Naive thymus-derived CD4-positive, alpha-beta T cell (primary cell): ENCODE data around the gene HSPH1. TPM values are rescaled to one million over a fixed set of nuclear protein-coding genes. Genes with fewer than 3 reads are reported as not detected.

Source experiments
- ATAC-seq: fragments of 150-1000 bp; cut with Tn5 transposase; 2 replicates; pipeline ENCODE4 v1.10.0; 2021; ENCODE audit warnings: mild to moderate bottlenecking, moderate library complexity
- CTCF ChIA-PET: fragments of 350-600 bp; sonication (Branson Sonifier 250); formaldehyde crosslinking; loops from one replicate; lab custom pipeline; 2021; ENCODE audit warnings: antibody characterized with exemption; lab: Charles Lee
- POLR2A ChIA-PET: fragments of 350-600 bp; sonication (Branson Sonifier 250); formaldehyde crosslinking; loops from one replicate; lab custom pipeline; 2021; ENCODE audit warnings: antibody characterized with exemption, inconsistent platforms; lab: Charles Lee
- DNase-seq, 9 donors: peaks; one replicate each; pipeline versions ENCODE4 v3.0.0 to v3.0.0-alpha.2; 2020 to 2022; ENCODE audit warnings: mixed read lengths in 1 of 9
- H3K27ac ChIP-seq: one replicate; pipeline ENCODE4 v1.7.0; 2013; ENCODE audit warnings: mild to moderate bottlenecking, low read depth, low read length, moderate library complexity
- H3K27me3 ChIP-seq, 2 donors: one replicate each; pipeline ENCODE4 v1.7.0; 2013; ENCODE audit warnings: low read length in 2 of 2, mild to moderate bottlenecking in 2 of 2, moderate library complexity in 2 of 2; ENCODE audit not compliant: control insufficient read depth in 2 of 2, insufficient read depth in 2 of 2
- H3K36me3 ChIP-seq, 3 experiments: 1 replicate in 2 of 3; 2 replicates in 1 of 3; pipeline ENCODE4 v1.7.0; 2013; ENCODE audit warnings: low read length in 3 of 3, mild to moderate bottlenecking in 3 of 3, moderate library complexity in 1 of 3; ENCODE audit not compliant: insufficient read depth in 3 of 3, control insufficient read depth in 2 of 3
- H3K4me1 ChIP-seq, 2 donors: one replicate each; pipeline ENCODE4 v1.7.0; 2013; ENCODE audit warnings: low read length in 2 of 2, mild to moderate bottlenecking in 2 of 2, moderate library complexity in 1 of 2; ENCODE audit not compliant: control insufficient read depth in 2 of 2, insufficient read depth in 2 of 2
- H3K4me3 ChIP-seq: 2 replicates; pipeline ENCODE4 v1.7.0; 2013; ENCODE audit warnings: mild to moderate bottlenecking, low read length
- H3K9me3 ChIP-seq, 3 experiments: 1 replicate in 2 of 3; 2 replicates in 1 of 3; pipeline ENCODE4 v1.7.0; 2013; ENCODE audit warnings: low read length in 3 of 3; ENCODE audit not compliant: control insufficient read depth in 2 of 3
- H3K27ac Mint-ChIP-seq, 9 donors: one replicate each; pipeline ENCODE4 v1.8.0; 2020 to 2022; ENCODE audit warnings: mixed read lengths in 9 of 9, mild to moderate bottlenecking in 8 of 9, moderate library complexity in 5 of 9, inconsistent platforms in 2 of 9
- H3K27me3 Mint-ChIP-seq, 5 donors: one replicate each; pipeline ENCODE4 v1.8.0; 2021 to 2022; ENCODE audit warnings: mixed read lengths in 5 of 5, mild to moderate bottlenecking in 1 of 5
- H3K36me3 Mint-ChIP-seq, 5 donors: one replicate each; pipeline ENCODE4 v1.8.0; 2020 to 2022; ENCODE audit warnings: mixed read lengths in 5 of 5, mild to moderate bottlenecking in 3 of 5, inconsistent platforms in 1 of 5
- H3K4me1 Mint-ChIP-seq, 7 donors: one replicate each; pipeline ENCODE4 v1.8.0; 2020 to 2022; ENCODE audit warnings: mixed read lengths in 7 of 7, mild to moderate bottlenecking in 3 of 7, inconsistent platforms in 1 of 7
- H3K4me3 Mint-ChIP-seq, 10 donors: one replicate each; pipeline ENCODE4 v1.8.0; 2020 to 2022; ENCODE audit warnings: mild to moderate bottlenecking in 10 of 10, mixed read lengths in 10 of 10, moderate library complexity in 6 of 10, inconsistent platforms in 2 of 10
- H3K9me3 Mint-ChIP-seq, 11 donors: one replicate each; pipeline ENCODE4 v1.8.0; 2020 to 2022; ENCODE audit warnings: mixed read lengths in 11 of 11, mild to moderate bottlenecking in 4 of 11, inconsistent platforms in 1 of 11, moderate library complexity in 1 of 11
- intact Hi-C, 2 donors: fragments of 100-400 bp; cut with micrococcal nuclease; formaldehyde crosslinking; loops; one replicate each; pipeline ENCODE4 v1.15.1; 2023
- polyA plus RNA-seq, 2 donors: library from polyadenylated mRNA; unstranded; fragments of 300-500 nt; fragmentation: Illumina TruSeq; gene quantifications; one replicate each; pipeline ENCODE4 v1.2.3, GENCODE V29; 2021
- total RNA-seq, 6 experiments: library from RNA in 5 of 6; stranded (reverse) in 5 of 6; gene quantifications; 1 replicate in 5 of 6; 2 replicates in 1 of 6; pipeline ENCODE4 v1.2.3 and lab custom pipeline; 2021 to 2026

Gene HSPH1
- total and polyA plus RNA-seq, 7 experiments from 2014 or later, result 36.6 to 154 (median 73.1) TPM

DNA sequence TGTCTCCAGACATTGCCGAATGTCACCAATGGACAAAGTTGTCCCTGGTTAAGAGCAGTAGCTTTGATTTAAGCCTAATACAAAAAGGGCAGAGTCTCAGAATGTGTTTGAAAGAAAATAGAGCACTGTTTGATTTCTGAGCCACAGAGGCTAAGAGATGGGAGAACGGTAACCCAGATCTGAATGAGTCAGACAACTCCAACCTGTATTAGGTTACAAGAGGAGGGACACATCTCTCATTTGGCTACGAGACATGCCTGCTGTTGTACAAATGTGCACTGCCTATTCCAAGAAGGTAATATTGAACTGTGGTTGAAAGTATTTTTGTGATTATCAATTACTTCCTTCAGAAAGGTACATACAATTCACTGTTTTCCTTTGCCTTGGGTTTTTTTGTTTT, 4.9 kb upstream of the HSPH1 start:
- POLR2A ChIA-PET, result interaction anchor here (1.0 kb wide), 1 partner anchor 33 kb away, joined by 3 read pairs; the partner anchor contains the start of gene B3GLCT
- intact Hi-C loops, result loop anchor here (10.0 kb wide), 3 partner anchors 772 to 1368 kb away; partner anchors contain the start of gene N4BP2L2 (in 1 of the 2)

DNA sequence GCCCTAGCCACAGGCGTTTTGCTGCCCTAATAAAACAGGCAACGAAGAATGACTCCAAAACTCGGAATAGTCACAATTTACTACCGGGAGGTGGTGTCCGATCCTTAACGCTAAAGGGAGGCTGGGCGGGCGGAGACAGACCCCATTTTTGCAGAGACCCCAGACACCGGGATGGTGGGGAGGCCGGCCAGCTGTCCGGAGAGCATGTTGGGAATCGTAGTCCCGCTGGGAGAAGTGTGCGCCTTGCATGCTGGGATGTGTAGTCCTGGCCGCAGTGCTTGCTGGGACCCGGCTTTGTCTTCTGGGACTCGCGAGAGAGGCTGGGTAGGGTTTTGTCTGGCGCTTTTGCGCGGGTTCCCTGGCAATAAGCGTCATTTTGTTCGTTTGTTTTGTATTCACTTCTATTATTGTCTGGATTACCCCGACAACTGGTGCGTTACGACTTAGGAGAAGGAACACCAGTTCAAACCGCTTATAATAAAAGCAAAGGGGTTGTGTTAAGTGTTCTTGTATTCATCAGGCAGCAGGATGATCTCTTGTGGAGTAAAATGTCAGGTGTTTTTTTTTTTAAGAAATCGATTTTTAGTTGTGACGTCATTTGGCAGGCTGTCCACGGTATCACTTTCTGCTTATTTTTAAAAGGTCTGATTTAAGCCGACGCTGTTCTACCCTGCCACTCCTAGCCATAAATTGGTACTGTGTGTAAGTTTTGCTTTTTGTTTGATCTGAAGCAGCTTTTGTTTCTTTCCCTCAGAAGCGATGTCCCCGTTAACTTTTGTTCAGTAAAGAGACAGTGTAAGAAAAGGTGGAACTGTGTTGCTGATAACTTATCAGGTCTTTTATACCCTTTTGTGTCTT, 676 bp upstream of the HSPH1 start:
- Histone ChIP-seq H3K4me3 (peak overlapping the region; percentile 89), H3K27me3 (no peaks in the 10 kb centered on the region), H3K4me1 (peaks cover 22 to 26% of the 10 kb centered on the region in 2 donors), H3K27ac (peak overlapping the region; percentile 96), H3K36me3 (peaks cover 0 to 7% (median under 1%) of the 10 kb centered on the region in 3 experiments), H3K9me3 (no peaks in the 10 kb centered on the region)
- Mint-ChIP-seq H3K4me3 (peak overlapping the region; percentile 92 to 98 (median 94)), H3K27ac (peak overlapping the region; percentile 98 to 99 (median 99)), H3K27me3 (peaks cover 0 to 3% (median 0%) of the 10 kb centered on the region in 5 donors), H3K36me3 (peaks cover 0 to 8% (median 7%) of the 10 kb centered on the region in 5 donors), H3K4me1 (peaks cover 19 to 49% (median 44%) of the 10 kb centered on the region in 7 donors), H3K9me3 (no peaks in the 10 kb centered on the region)
- peak; percentile 91 for ATAC-seq
- CTCF ChIA-PET, result interaction anchor here (1.4 kb wide), 1 partner anchor 37 kb away, joined by 5 read pairs; the partner anchor contains the start of gene B3GLCT
- peak; percentile 88 to 99 (median 99) for DNase-seq
- intact Hi-C loops, result loop anchor here (1.0 to 10.0 kb wide), 21 partner anchors 8 to 1568 kb away; partner anchors contain the start of genes B3GLCT (in 2 of the 2), N4BP2L2 (in 2 of the 2), SLC7A1 (in 2 of the 2) and UBL3 (in 2 of the 2)
- POLR2A ChIA-PET, result interaction anchor here (0.8 to 2.9 kb wide), 6 partner anchors 9 to 957 kb away, joined by 3 to 16 read pairs (median 3); partner anchors contain the start of gene B3GLCT

More for the DNA sequence above, 4.9 kb upstream of the HSPH1 start:
- H3K27me3 ChIP-seq, result no peaks in the 10 kb centered on the region
- CTCF ChIA-PET, result no interaction called here
- ATAC-seq, result no peak
- no peak overlapping the region for H3K4me3 ChIP-seq
- H3K36me3 ChIP-seq, result peaks cover 0 to under 1% (median 0%) of the 10 kb centered on the region in 3 experiments
- Mint-ChIP-seq H3K27ac (no peak overlapping the region), H3K27me3 (peaks cover 0 to 4% (median 0%) of the 10 kb centered on the region in 5 donors), H3K36me3 (peaks cover 0 to 3% (median 0%) of the 10 kb centered on the region in 5 donors), H3K4me3 (no peak overlapping the region), H3K4me1 (peaks cover 2 to 42% (median 15%) of the 10 kb centered on the region in 7 donors), H3K9me3 (no peaks in the 10 kb centered on the region)
- H3K9me3 ChIP-seq, result no peaks in the 10 kb centered on the region
- no peak for DNase-seq
- H3K4me1 ChIP-seq, result peaks cover 5 to 8% of the 10 kb centered on the region in 2 donors
- H3K27ac ChIP-seq, result no peak overlapping the region

DNA sequence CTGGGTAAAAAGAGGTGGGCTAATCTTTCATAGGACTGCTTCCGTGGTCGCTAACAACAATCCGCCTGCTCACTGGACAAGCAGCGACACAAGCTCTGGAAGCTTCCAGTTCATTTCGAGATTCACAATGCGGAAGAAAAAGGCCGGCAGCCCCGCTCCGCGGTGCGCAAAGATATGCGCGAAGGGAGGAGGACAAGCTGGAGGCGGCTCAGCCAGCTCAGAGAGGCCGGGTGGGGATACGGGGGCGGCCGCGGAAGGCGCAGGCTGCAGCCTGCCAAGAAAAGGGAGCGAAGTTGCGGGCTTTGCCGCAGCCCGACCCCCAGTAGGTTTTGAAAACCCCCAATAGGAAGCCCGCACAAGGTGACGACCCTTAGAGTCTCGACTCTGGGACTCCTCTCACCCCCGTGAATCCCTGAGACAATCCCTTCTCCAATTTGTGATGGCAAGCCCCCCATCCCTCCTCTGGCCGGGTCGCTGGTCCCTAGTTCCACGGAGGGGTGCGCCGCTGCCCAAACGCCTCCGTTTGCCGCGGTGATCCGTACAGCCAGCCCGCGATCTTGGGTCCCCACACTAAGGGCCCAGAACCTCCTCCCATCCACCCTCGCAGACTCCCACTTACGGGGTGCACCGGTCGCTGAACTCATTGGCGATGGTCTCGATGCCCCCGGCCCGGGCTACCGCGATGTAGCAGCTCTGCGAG, 697 bp downstream of the HSPH1 start:
- DNase-seq (peak; percentile 26 to 72 (median 48)), ATAC-seq (no peak)
- H3K27ac Mint-ChIP-seq, result peak overlapping the region; percentile 98 to 99 (median 99)
- peaks cover 23 to 52% (median 47%) of the 10 kb centered on the region in 7 donors for H3K4me1 Mint-ChIP-seq
- ChIA-PET CTCF (interaction anchor here (0.6 kb wide), 1 partner anchor 41 kb away, joined by 3 read pairs; no protein-coding TSS in a partner anchor), POLR2A (interaction anchor here (0.6 to 2.9 kb wide), 3 partner anchors 22 to 40 kb away, joined by 3 to 16 read pairs (median 3); partner anchors contain the start of gene B3GLCT)
- Histone ChIP-seq H3K27me3 (no peaks in the 10 kb centered on the region), H3K4me1 (peaks cover 22 to 26% of the 10 kb centered on the region in 2 donors), H3K4me3 (peak overlapping the region; percentile 89), H3K27ac (peak overlapping the region; percentile 96), H3K9me3 (no peaks in the 10 kb centered on the region), H3K36me3 (peaks cover 0 to 7% (median 6%) of the 10 kb centered on the region in 3 experiments)
- peak overlapping the region; percentile 92 to 98 (median 94) for H3K4me3 Mint-ChIP-seq
- peaks cover 0 to 13% (median 8%) of the 10 kb centered on the region in 5 donors for H3K36me3 Mint-ChIP-seq
- intact Hi-C loops, result loop anchor here (2.0 to 10.0 kb wide), 6 partner anchors 26 to 1374 kb away; partner anchors contain the start of genes BRCA2 (in 1 of the 2), N4BP2L2 (in 1 of the 2) and ZAR1L (in 1 of the 2)
- H3K9me3 Mint-ChIP-seq, result no peaks in the 10 kb centered on the region
- H3K27me3 Mint-ChIP-seq, result peaks cover 0 to 3% (median 0%) of the 10 kb centered on the region in 5 donors

DNA sequence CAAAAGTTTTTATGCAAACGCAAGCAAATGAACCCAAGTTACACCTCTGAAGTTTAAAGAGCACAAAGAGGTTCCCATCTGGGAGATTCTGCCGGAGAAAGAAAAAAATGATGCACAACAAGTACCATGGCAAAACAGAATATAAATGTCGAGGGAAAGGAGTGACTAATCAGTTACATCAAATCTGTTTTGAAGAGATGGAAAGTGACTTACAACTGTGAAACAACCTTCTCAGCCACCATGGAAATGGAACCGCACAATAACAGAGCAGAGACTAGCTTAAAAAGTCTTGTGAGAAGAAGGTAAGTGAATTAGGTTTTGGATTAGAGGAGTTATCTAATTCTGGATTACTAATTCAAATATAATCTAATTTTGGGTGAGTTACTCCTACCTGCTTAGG, 2.4 kb downstream of the HSPH1 start:
- ATAC-seq, result no peak
- POLR2A ChIA-PET, result interaction anchor here (1.1 kb wide), 1 partner anchor 10 kb away, joined by 3 read pairs; no protein-coding TSS in a partner anchor
- CTCF ChIA-PET, result no interaction called here

DNA sequence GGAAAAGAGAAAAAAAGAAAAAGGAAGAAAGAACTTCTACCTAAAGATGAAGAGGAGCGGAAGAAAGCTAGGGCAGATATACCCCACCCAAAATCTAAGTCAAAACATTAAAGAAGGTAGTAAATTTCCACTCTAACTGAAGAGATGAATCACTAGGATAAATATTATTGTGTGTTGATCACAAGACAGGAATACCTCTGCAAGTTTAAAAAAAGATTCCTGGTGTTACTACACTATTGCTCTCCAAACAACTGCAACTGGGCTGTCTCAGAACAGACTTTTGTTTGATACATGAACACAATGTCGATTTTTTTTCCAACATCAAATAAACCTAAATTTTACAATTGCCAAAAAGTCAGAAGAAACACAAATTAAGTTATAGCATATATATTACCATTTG, 6.8 kb downstream of the HSPH1 start:
- CTCF ChIA-PET, result no interaction called here
- peaks cover 15 to 50% (median 43%) of the 10 kb centered on the region in 3 experiments for H3K36me3 ChIP-seq
- no peaks in the 10 kb centered on the region for H3K27me3 ChIP-seq
- no peak overlapping the region for H3K4me3 ChIP-seq
- H3K9me3 ChIP-seq, result no peaks in the 10 kb centered on the region
- H3K27me3 Mint-ChIP-seq, result no peaks in the 10 kb centered on the region
- H3K36me3 Mint-ChIP-seq, result peaks cover 21 to 50% (median 32%) of the 10 kb centered on the region in 5 donors
- no peak for ATAC-seq
- no peaks in the 10 kb centered on the region for H3K9me3 Mint-ChIP-seq
- H3K4me3 Mint-ChIP-seq, result no peak overlapping the region
- H3K4me1 Mint-ChIP-seq, result peaks cover 19 to 49% (median 42%) of the 10 kb centered on the region in 7 donors
- H3K27ac ChIP-seq, result no peak overlapping the region
- POLR2A ChIA-PET, result no interaction called here
- peaks cover 10 to 12% of the 10 kb centered on the region in 2 donors for H3K4me1 ChIP-seq
- DNase-seq, result no peak
- intact Hi-C loops, result no loop called here
- H3K27ac Mint-ChIP-seq, result peak overlapping the region in 2 of 9 donors; percentile 44 to 60

More for the DNA sequence above, 2.4 kb downstream of the HSPH1 start:
- peaks cover 22 to 26% of the 10 kb centered on the region in 2 donors for H3K4me1 ChIP-seq
- Mint-ChIP-seq H3K4me3 (peak overlapping the region; percentile 22 to 97 (median 93)), H3K9me3 (no peaks in the 10 kb centered on the region), H3K36me3 (peaks cover 7 to 21% (median 17%) of the 10 kb centered on the region in 5 donors), H3K4me1 (peaks cover 25 to 55% (median 52%) of the 10 kb centered on the region in 7 donors), H3K27ac (peak overlapping the region in 4 of 9 donors; percentile 10 to 99 (median 72)), H3K27me3 (peaks cover 0 to 3% (median 0%) of the 10 kb centered on the region in 5 donors)
- peaks cover 7 to 15% (median 8%) of the 10 kb centered on the region in 3 experiments for H3K36me3 ChIP-seq
- no peak overlapping the region for H3K27ac ChIP-seq
- no peaks in the 10 kb centered on the region for H3K27me3 ChIP-seq
- no peaks in the 10 kb centered on the region for H3K9me3 ChIP-seq
- intact Hi-C loops, result no loop called here
- DNase-seq, result no peak
- peak overlapping the region; percentile 89 for H3K4me3 ChIP-seq
